Measurements from ENCODE around the gene SCN2A. TPM values are rescaled to one million over a fixed set of nuclear protein-coding genes. Genes with fewer than 3 reads are reported as not detected.

The SCN2A gene
- total RNA-seq, 1 experiment from 2014 or later = 0.07 TPM

- H3K79me2 ChIP-seq (ENCODE audit: low read length) = no peaks in the 10 kb centered on the region
- H3K9ac ChIP-seq (ENCODE audit: low read length) = peak overlapping the region; percentile 13; the same call in 1 of the 2 replicates
- ChIA-PET POLR2A (ENCODE audit: unreplicated experiment) (interaction anchor here (0.6 kb wide), 1 partner anchor 21 kb away, joined by 5 read pairs; no protein-coding TSS in a partner anchor), CTCF (no interaction called here)
- peak overlapping the region; percentile 41 for H3K4me2 ChIP-seq (ENCODE audit: low read length)
- no peaks in the 10 kb centered on the region for H3K9me3 ChIP-seq (ENCODE audit: low read length)
- peak; percentile 52 for DNase-seq
- ATAC-seq = no peak; the same call in 1 of the 2 replicates
- H3K4me1 ChIP-seq (ENCODE audit: insufficient read depth, low read length) = peaks cover 14% of the 10 kb centered on the region
- H3K36me3 ChIP-seq (ENCODE audit: low read depth, low read length) = no peaks in the 10 kb centered on the region
- H3K27ac ChIP-seq (ENCODE audit: low read length) = peak overlapping the region; percentile 68
- intact Hi-C loops (cut with micrococcal nuclease) = loop anchor here (2.0 kb wide), 2 partner anchors 20 to 40 kb away; partner anchors contain the start of gene CSRNP3
- H2AFZ ChIP-seq (ENCODE audit: low read length) = peak overlapping the region; percentile 43; the same call in 1 of the 2 replicates
- no peaks in the 10 kb centered on the region for H3K9me2 ChIP-seq (replicated peaks; ENCODE audit: low read length)
- no peaks in the 10 kb centered on the region for H3K27me3 ChIP-seq (ENCODE audit: low read length)
- H4K20me1 ChIP-seq (ENCODE audit: low read length) = no peaks in the 10 kb centered on the region
- no peaks in the 10 kb centered on the region for H3F3A ChIP-seq (ENCODE audit: low read length, unreplicated experiment)
- no TSS peak for BruUV-seq (replicated peaks)
- H3K4me3 ChIP-seq (ENCODE audit: low read length) = no peak overlapping the region
- TF ChIP-seq EZH2phosphoT487 (IDR thresholded peaks at IDR 0.05; ENCODE audit: borderline replicate concordance, low read length) (no peak), EZH2 (IDR thresholded peaks at IDR 0.05; ENCODE audit: low read length, unreplicated experiment) (no peak)
- TF ChIP-seq, protein P1, sequence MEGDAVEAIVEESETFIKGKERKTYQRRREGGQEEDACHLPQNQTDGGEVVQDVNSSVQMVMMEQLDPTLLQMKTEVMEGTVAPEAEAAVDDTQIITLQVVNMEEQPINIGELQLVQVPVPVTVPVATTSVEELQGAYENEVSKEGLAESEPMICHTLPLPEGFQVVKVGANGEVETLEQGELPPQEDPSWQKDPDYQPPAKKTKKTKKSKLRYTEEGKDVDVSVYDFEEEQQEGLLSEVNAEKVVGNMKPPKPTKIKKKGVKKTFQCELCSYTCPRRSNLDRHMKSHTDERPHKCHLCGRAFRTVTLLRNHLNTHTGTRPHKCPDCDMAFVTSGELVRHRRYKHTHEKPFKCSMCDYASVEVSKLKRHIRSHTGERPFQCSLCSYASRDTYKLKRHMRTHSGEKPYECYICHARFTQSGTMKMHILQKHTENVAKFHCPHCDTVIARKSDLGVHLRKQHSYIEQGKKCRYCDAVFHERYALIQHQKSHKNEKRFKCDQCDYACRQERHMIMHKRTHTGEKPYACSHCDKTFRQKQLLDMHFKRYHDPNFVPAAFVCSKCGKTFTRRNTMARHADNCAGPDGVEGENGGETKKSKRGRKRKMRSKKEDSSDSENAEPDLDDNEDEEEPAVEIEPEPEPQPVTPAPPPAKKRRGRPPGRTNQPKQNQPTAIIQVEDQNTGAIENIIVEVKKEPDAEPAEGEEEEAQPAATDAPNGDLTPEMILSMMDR (conservative IDR thresholded peaks at IDR 0.05; ENCODE audit: low read depth, low read length) = no peak
These were observed 189.7 kb downstream of the SCN2A start for GRCh38 chr2:165428926-165429325.

DNA sequence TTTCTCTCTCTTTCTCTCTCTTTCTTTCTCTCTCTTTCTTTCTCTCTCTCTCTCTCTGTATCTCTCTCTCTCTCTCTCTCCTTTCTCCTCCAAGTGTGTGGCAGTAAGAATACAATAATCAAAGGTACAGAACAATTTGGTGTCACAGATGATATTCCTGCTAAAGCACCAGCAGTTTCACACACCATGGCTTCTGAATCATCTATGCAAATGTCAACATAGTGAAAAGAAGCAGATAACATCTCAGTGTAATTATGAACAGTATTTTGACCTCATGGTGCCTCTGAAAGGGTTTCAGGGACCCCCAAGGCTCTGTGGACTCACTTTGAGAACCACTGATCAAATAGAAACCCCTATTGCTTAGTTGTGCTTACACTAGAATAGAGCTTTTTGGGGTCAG lies 191.8 kb downstream of the SCN2A start:
- ATAC-seq (peak; percentile 62), DNase-seq (no peak)
- no peaks in the 10 kb centered on the region for H3F3A ChIP-seq (ENCODE audit: low read length, unreplicated experiment)
- peaks cover 9% of the 10 kb centered on the region for H3K4me1 ChIP-seq (ENCODE audit: insufficient read depth, low read length)
- H3K27me3 ChIP-seq (ENCODE audit: low read length) = no peaks in the 10 kb centered on the region
- H4K20me1 ChIP-seq (ENCODE audit: low read length) = no peaks in the 10 kb centered on the region
- H3K79me2 ChIP-seq (ENCODE audit: low read length) = no peaks in the 10 kb centered on the region
- no peak overlapping the region for H3K9ac ChIP-seq (ENCODE audit: low read length)
- H3K9me3 ChIP-seq (ENCODE audit: low read length) = no peaks in the 10 kb centered on the region
- H3K4me2 ChIP-seq (ENCODE audit: low read length) = no peak overlapping the region
- BruUV-seq (replicated peaks) = no TSS peak
- ChIA-PET CTCF (no interaction called here), POLR2A (ENCODE audit: unreplicated experiment) (interaction anchor here (0.7 kb wide), 1 partner anchor 449 kb away, joined by 3 read pairs; no protein-coding TSS in a partner anchor)
- no peak overlapping the region for H2AFZ ChIP-seq (ENCODE audit: low read length)
- no peak overlapping the region for H3K27ac ChIP-seq (ENCODE audit: low read length)
- H3K4me3 ChIP-seq (ENCODE audit: low read length) = no peak overlapping the region
- TF ChIP-seq EZH2 (IDR thresholded peaks at IDR 0.05; ENCODE audit: low read length, unreplicated experiment) (no peak), EZH2phosphoT487 (IDR thresholded peaks at IDR 0.05; ENCODE audit: borderline replicate concordance, low read length) (no peak)
- TF ChIP-seq, protein P1 (conservative IDR thresholded peaks at IDR 0.05; ENCODE audit: low read depth, low read length) = no peak
- H3K9me2 ChIP-seq (replicated peaks; ENCODE audit: low read length) = no peaks in the 10 kb centered on the region
- intact Hi-C loops (cut with micrococcal nuclease) = no loop called here
- no peaks in the 10 kb centered on the region for H3K36me3 ChIP-seq (ENCODE audit: low read depth, low read length)

GRCh38 chr2:165432234-165432966 lies 193.2 kb downstream of the SCN2A start:
- no peak for DNase-seq
- peaks cover 9% of the 10 kb centered on the region for H3K4me1 ChIP-seq (ENCODE audit: insufficient read depth, low read length)
- no TSS peak for BruUV-seq (replicated peaks)
- ChIA-PET CTCF (no interaction called here), POLR2A (ENCODE audit: unreplicated experiment) (no interaction called here)
- no peak for TF ChIP-seq EZH2 (IDR thresholded peaks at IDR 0.05; ENCODE audit: low read length, unreplicated experiment)
- TF ChIP-seq, protein P1 (conservative IDR thresholded peaks at IDR 0.05; ENCODE audit: low read depth, low read length) = no peak
- no peak for TF ChIP-seq EZH2phosphoT487 (IDR thresholded peaks at IDR 0.05; ENCODE audit: borderline replicate concordance, low read length)
- no peaks in the 10 kb centered on the region for H4K20me1 ChIP-seq (ENCODE audit: low read length)
- intact Hi-C loops (cut with micrococcal nuclease) = no loop called here
- H3K9me2 ChIP-seq (replicated peaks; ENCODE audit: low read length) = no peaks in the 10 kb centered on the region
- ATAC-seq = no peak
- H3K27ac ChIP-seq (ENCODE audit: low read length) = no peak overlapping the region
- no peaks in the 10 kb centered on the region for H3K9me3 ChIP-seq (ENCODE audit: low read length)
- H3K27me3 ChIP-seq (ENCODE audit: low read length) = no peaks in the 10 kb centered on the region
- H3K4me2 ChIP-seq (ENCODE audit: low read length) = no peak overlapping the region
- H3F3A ChIP-seq (ENCODE audit: low read length, unreplicated experiment) = no peaks in the 10 kb centered on the region
- no peak overlapping the region for H3K9ac ChIP-seq (ENCODE audit: low read length)
- no peaks in the 10 kb centered on the region for H3K36me3 ChIP-seq (ENCODE audit: low read depth, low read length)
- H2AFZ ChIP-seq (ENCODE audit: low read length) = no peak overlapping the region
- H3K4me3 ChIP-seq (ENCODE audit: low read length) = no peak overlapping the region
- H3K79me2 ChIP-seq (ENCODE audit: low read length) = no peaks in the 10 kb centered on the region
